PC-9 (cell line): ENCODE results near the gene RRP1.

Source experiments
- EZH2 ChIP-seq: fragments of 200-600 bp; sonication (generic); IDR thresholded peaks from 2 replicates; pipeline ENCODE4 v1.8.0; 2017; ENCODE audit warnings: antibody characterized with exemption, low read depth
- TF ChIP-seq, protein P1 (sequence below): fragments of 200-600 bp; sonication (generic); conservative IDR thresholded peaks from 2 replicates; pipeline ENCODE4 v1.6.1; 2017; ENCODE audit warnings: mixed run types, antibody characterized with exemption, mild to moderate bottlenecking, moderate library complexity

DNA sequence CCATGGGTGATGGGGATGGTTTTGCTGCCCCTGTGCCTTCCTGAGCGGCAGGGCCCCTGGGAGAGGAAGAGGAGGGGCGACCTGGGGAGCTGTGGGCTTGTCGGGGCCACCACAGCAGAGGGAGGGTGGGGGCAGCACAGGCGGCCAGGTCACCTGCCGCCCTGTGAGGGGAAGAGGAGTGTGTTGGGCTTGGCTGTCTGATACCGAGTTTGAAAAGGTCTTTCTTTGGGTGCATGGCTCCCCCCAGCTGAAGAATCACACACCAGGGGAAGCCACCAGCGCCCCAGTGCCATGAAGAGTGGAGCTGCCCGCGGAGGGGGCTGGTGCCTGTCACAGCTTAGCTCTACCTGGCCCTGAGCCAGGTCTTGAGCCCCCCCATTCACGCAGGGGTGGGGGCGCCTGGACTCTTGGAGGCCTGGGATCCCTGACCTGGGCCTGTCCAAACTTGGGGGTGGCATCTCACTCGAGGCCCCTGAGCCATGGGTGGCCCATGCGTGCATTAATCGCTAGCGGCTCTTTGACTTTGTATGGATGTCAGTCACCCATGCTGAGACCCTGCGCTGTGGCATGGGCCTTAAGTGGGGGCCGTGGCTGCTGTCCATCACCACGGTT lies 39.6 kb upstream of the RRP1 start:
- TF ChIP-seq, protein P1, sequence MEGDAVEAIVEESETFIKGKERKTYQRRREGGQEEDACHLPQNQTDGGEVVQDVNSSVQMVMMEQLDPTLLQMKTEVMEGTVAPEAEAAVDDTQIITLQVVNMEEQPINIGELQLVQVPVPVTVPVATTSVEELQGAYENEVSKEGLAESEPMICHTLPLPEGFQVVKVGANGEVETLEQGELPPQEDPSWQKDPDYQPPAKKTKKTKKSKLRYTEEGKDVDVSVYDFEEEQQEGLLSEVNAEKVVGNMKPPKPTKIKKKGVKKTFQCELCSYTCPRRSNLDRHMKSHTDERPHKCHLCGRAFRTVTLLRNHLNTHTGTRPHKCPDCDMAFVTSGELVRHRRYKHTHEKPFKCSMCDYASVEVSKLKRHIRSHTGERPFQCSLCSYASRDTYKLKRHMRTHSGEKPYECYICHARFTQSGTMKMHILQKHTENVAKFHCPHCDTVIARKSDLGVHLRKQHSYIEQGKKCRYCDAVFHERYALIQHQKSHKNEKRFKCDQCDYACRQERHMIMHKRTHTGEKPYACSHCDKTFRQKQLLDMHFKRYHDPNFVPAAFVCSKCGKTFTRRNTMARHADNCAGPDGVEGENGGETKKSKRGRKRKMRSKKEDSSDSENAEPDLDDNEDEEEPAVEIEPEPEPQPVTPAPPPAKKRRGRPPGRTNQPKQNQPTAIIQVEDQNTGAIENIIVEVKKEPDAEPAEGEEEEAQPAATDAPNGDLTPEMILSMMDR: no peak
- TF ChIP-seq EZH2: no peak
